K562 (cell line): Measurements from ENCODE around the gene ATXN10. TPM values are rescaled to one million over a fixed set of nuclear protein-coding genes. Genes with fewer than 3 reads are reported as not detected.
"Not testable (repeated sequence)": the region's sequence is repeated elsewhere in the genome, so short reads cannot be mapped to it uniquely, and the experiment has no call there.

Experiments
- ATAC-seq: fragments of 200-7000 bp; cut with Tn5 transposase; 3 replicates; pipeline ENCODE4 v1.9.1; 2020; ENCODE audit warnings: moderate library complexity
- BruUV-seq: library from RNA; stranded (reverse); fragments of 400-500 nt; replicated peaks from 2 replicates; lab custom pipeline; 2021; lab: Mats Ljungman, UMichigan
- CTCF ChIA-PET: fragments of 300-600 bp; formaldehyde crosslinking; extraction: SDS; loops from one replicate; lab custom pipeline; 2021; ENCODE audit warnings: low intra/inter-chr PET ratio; lab: Yijun Ruan, JAX
- POLR2A ChIA-PET: fragments of 300-600, 350-650 bp; sonication (Branson Sonifier 250); formaldehyde crosslinking; extraction: SDS; loops from one replicate; lab custom pipeline; 2021; ENCODE audit warnings: antibody characterized with exemption, inconsistent platforms; lab: Yijun Ruan, JAX
- DNase-seq, 4 experiments: peaks; one replicate each; pipeline versions ENCODE4 v3.0.0 to v3.0.0-alpha.2; 2011 to 2018; ENCODE audit warnings: low spot score in 3 of 4, mixed read lengths in 3 of 4; ENCODE audit errors: extremely low read depth in 1 of 4
- FAIRE-seq: peaks from 2 replicates; lab custom pipeline; 2011; peaks lifted over from hg19 to GRCh38; lab: Jason Lieb, UNC
- H2AFZ ChIP-seq: 2 replicates; pipeline ENCODE4 v1.6.0; 2011; ENCODE audit warnings: low read depth, low read length, control low read depth, inconsistent platforms
- H3K27ac ChIP-seq: fragments of 200-600 bp; 3 replicates; pipeline ENCODE4 v1.8.0; 2011; ENCODE audit warnings: low read depth, mild to moderate bottlenecking, control low read depth, inconsistent platforms, low read length, moderate library complexity, mixed read lengths; ENCODE audit errors: extremely low read depth
- H3K27me3 ChIP-seq, 2 experiments: fragments of 300-600 bp in 1 of 2; 2 replicates in 1 of 2; 3 replicates in 1 of 2; pipeline versions ENCODE4 v1.6.0 to v1.8.0; 2011; ENCODE audit warnings: inconsistent platforms in 2 of 2, low read length in 2 of 2, mild to moderate bottlenecking in 1 of 2, mixed read lengths in 1 of 2, moderate library complexity in 1 of 2; ENCODE audit not compliant: control insufficient read depth in 2 of 2, insufficient read depth in 2 of 2
- H3K36me3 ChIP-seq: fragments of 300-600 bp; 3 replicates; pipeline ENCODE4 v1.8.0; 2011; ENCODE audit warnings: mild to moderate bottlenecking, low read length, inconsistent platforms; ENCODE audit not compliant: control insufficient read depth, insufficient read depth
- H3K4me1 ChIP-seq, 2 experiments: fragments of 200-600 bp in 1 of 2; replicated peaks in 1 of 2; 2 replicates in 1 of 2; 3 replicates in 1 of 2; pipeline versions ENCODE4 v1.5.1 to v1.8.0; 2011; ENCODE audit warnings: inconsistent platforms in 2 of 2, low read length in 2 of 2, mild to moderate bottlenecking in 1 of 2, mixed read lengths in 1 of 2, moderate library complexity in 1 of 2; ENCODE audit not compliant: control insufficient read depth in 2 of 2, insufficient read depth in 2 of 2
- H3K4me2 ChIP-seq: 2 replicates; pipeline ENCODE4 v1.6.1; 2011; ENCODE audit warnings: low read length, control low read depth, inconsistent platforms, mixed read lengths; ENCODE audit not compliant: insufficient read depth
- H3K4me3 ChIP-seq: fragments of 200-600 bp; sonication (generic), shearing (Covaris generic); 2 replicates; pipeline ENCODE4 v1.5.1; 2016; ENCODE audit warnings: control low read depth, inconsistent platforms
- H3K79me2 ChIP-seq: fragments of 200-600 bp; 3 replicates; pipeline ENCODE4 v1.8.0; 2011; ENCODE audit warnings: low read length, inconsistent platforms; ENCODE audit not compliant: control insufficient read depth, insufficient read depth
- H3K9ac ChIP-seq, 2 experiments: 2 replicates each; pipeline versions ENCODE4 v1.6.0 to v1.6.1; 2011; ENCODE audit warnings: low read depth in 2 of 2, low read length in 2 of 2, control low read depth in 1 of 2, inconsistent platforms in 1 of 2, mild to moderate bottlenecking in 1 of 2, mixed read lengths in 1 of 2; ENCODE audit not compliant: insufficient read depth in 1 of 2
- H3K9me1 ChIP-seq: one replicate; pipeline ENCODE4 v1.6.0; 2011; ENCODE audit warnings: inconsistent platforms, mild to moderate bottlenecking, low read length, moderate library complexity; ENCODE audit not compliant: control insufficient read depth, insufficient read depth
- H3K9me3 ChIP-seq: replicated peaks from 2 replicates; pipeline ENCODE4 v1.5.1; 2011; ENCODE audit warnings: low read depth, low read length, inconsistent platforms; ENCODE audit not compliant: control insufficient read depth, insufficient read depth
- H4K20me1 ChIP-seq: replicated peaks from 2 replicates; pipeline ENCODE4 v1.6.1; 2011; ENCODE audit warnings: low read length, inconsistent platforms, mixed read lengths; ENCODE audit not compliant: control insufficient read depth, insufficient read depth
- ASH1L ChIP-seq: fragments of 450-650 bp; IDR thresholded peaks from 2 replicates; pipeline ENCODE4 v1.6.1; 2018; ENCODE audit warnings: borderline replicate concordance, mild to moderate bottlenecking, low read depth; ENCODE audit not compliant: partially characterized antibody
- BRCA1 ChIP-seq, 2 experiments: fragments of 450-650 bp in 1 of 2; sonication (generic) in 1 of 2; formaldehyde crosslinking in 1 of 2; IDR thresholded peaks; 2 replicates each; pipeline versions ENCODE4 v1.5.0 to v1.6.1; 2017 to 2020; ENCODE audit warnings: mild to moderate bottlenecking in 1 of 2, missing genetic modification reagents in 1 of 2
- KAT2B ChIP-seq: IDR thresholded peaks from one replicate; pipeline ENCODE4 v1.6.1; 2012; ENCODE audit warnings: low read depth, mild to moderate bottlenecking, control low read depth, inconsistent platforms, low read length, moderate library complexity
- MCM3 ChIP-seq: fragments of 450-650 bp; IDR thresholded peaks from 2 replicates; pipeline ENCODE4 v1.6.1; 2016
- MEIS2 ChIP-seq: fragments of 450-650 bp; IDR thresholded peaks from 2 replicates; pipeline ENCODE4 v1.6.1; 2014; ENCODE audit warnings: mild to moderate bottlenecking; ENCODE audit not compliant: partially characterized antibody
- PKNOX1 ChIP-seq: fragments of 450-650 bp; IDR thresholded peaks from 2 replicates; pipeline ENCODE4 v1.6.1; 2016
- SNAPC5 ChIP-seq: fragments of 250-450 bp; sonication (Bioruptor Pico); IDR thresholded peaks from 2 replicates; pipeline ENCODE4 v1.8.0; 2021; ENCODE audit warnings: moderate library complexity, mild to moderate bottlenecking, inconsistent platforms
- ZC3H8 ChIP-seq: fragments of 450-650 bp; IDR thresholded peaks from 2 replicates; pipeline ENCODE4 v1.6.1; 2017
- ZMIZ1 ChIP-seq, 2 experiments: fragments of 150-350 bp in 1 of 2; IDR thresholded peaks; 2 replicates each; pipeline ENCODE4 v1.6.1; 2012 to 2016; ENCODE audit warnings: low read depth in 2 of 2, low read length in 2 of 2, mild to moderate bottlenecking in 1 of 2, moderate library complexity in 1 of 2
- ZNF695 ChIP-seq: fragments of 450-650 bp; formaldehyde crosslinking; IDR thresholded peaks from 2 replicates; pipeline ENCODE4 v1.4.0; 2020; ENCODE audit warnings: mild to moderate bottlenecking, moderate library complexity
- WGBS: fragments of 100-300 bp; shearing (Covaris generic); methylation state at CpG from one replicate; pipeline ENCODE4 v1.1.6; 2016; ENCODE audit warnings: low coverage, mixed read lengths; ENCODE audit not compliant: insufficient coverage; ENCODE audit errors: missing lambda C conversion rate; 5-methylcytosine and 5-hydroxymethylcytosine counted together
- in situ Hi-C: fragments of 300-500 bp; cut with MboI; formaldehyde crosslinking; loops from 4 replicates; pipeline ENCODE4 v1.15.0; 2018; ENCODE audit warnings: inconsistent platforms, mixed read lengths
- intact Hi-C: fragments of 100-400 bp; cut with micrococcal nuclease; formaldehyde crosslinking; loops from 2 replicates; pipeline ENCODE4 v1.14.2; 2022
- polyA plus RNA-seq, 8 experiments: library from polyadenylated mRNA; depleted of rRNA in 4 of 8; stranded (reverse) in 5 of 8; unstranded in 3 of 8; fragments of >200 nt; fragmentation: Nextera tagmentation in 2 of 8; fragmentation: Illumina TruSeq in 1 of 8; extraction: Ambion mirVana in 2 of 8; extraction: Trizol in 1 of 8; gene quantifications; 2 replicates each; pipeline versions ENCODE4 v1.2.1 to v1.2.3, GENCODE V29; 2011 to 2014; ENCODE audit warnings: inconsistent platforms in 1 of 8, missing spikeins in 1 of 8
- total RNA-seq, 7 experiments: library from RNA; depleted of rRNA in 6 of 7; stranded (reverse); fragments of >200 nt in 6 of 7; fragmentation: Illumina TruSeq in 2 of 7; extraction: Trizol in 2 of 7; gene quantifications; 2 replicates each; pipeline versions ENCODE4 v1.2.1 to v1.2.3, GENCODE V29; 2011 to 2021; ENCODE audit warnings: low replicate concordance in 1 of 7

ATXN10 gene
- total and polyA plus RNA-seq, 9 of the 15 experiments (the other 6 are each of a cell fraction or from before 2014, with no cell fraction given), result 11.5 to 190 (median 33.6) TPM

GRCh38 chr22:45714390-45714789 is 42.8 kb downstream of the ATXN10 start:
- POLR2A ChIA-PET, H3K27ac ChIP-seq, BruUV-seq, H2AFZ ChIP-seq, ATAC-seq, DNase-seq, FAIRE-seq, H3K4me2 ChIP-seq, CTCF ChIA-PET, H3K27me3 ChIP-seq, H3K79me2 ChIP-seq, H3K9me3 ChIP-seq, H3K9me1 ChIP-seq, intact Hi-C loops, H3K4me1 ChIP-seq, H4K20me1 ChIP-seq, H3K9ac ChIP-seq, H3K4me3 ChIP-seq, in situ Hi-C loops: not testable (repeated sequence)
- H3K36me3 ChIP-seq, result peaks cover 23% of the 10 kb centered on the region; the same call in 2 of the 3 replicates
- 96% methylated on average over 4 of the region's 4 CpGs for WGBS

- no peaks in the 10 kb centered on the region for H3K27me3 ChIP-seq
- no peak overlapping the region for H3K4me3 ChIP-seq
- H3K79me2 ChIP-seq, result no peaks in the 10 kb centered on the region
- H3K9me1 ChIP-seq, result no peaks in the 10 kb centered on the region
- H3K9ac ChIP-seq, result no peak overlapping the region
- intact Hi-C loops (no loop called here), in situ Hi-C loops (no loop called here)
- FAIRE-seq, result no peak
- no peaks in the 10 kb centered on the region for H4K20me1 ChIP-seq
- DNase-seq, result no peak
- no TSS peak for BruUV-seq
- no peak overlapping the region for H3K27ac ChIP-seq
- H3K4me1 ChIP-seq, result no peaks in the 10 kb centered on the region; a peak in 1 of 5 replicates
- no peak overlapping the region for H2AFZ ChIP-seq
- 63% methylated on average over 1 of the region's 1 CpG for WGBS
- H3K4me2 ChIP-seq, result no peak overlapping the region
- H3K9me3 ChIP-seq, result no peaks in the 10 kb centered on the region
- peaks cover 28% of the 10 kb centered on the region; the same call in 2 of the 3 replicates for H3K36me3 ChIP-seq
- ChIA-PET POLR2A (no interaction called here), CTCF (no interaction called here)
- no peak for ATAC-seq
- TF ChIP-seq MCM3, result no peak
- no peak for TF ChIP-seq ASH1L
- no peak for TF ChIP-seq PKNOX1
- no peak for TF ChIP-seq ZMIZ1 (IDR thresholded peaks at IDR 0.05; ENCODE audit: low read depth in 2 of 2, low read length in 2 of 2)
- TF ChIP-seq ZNF695 (CRISPR knock-in tag), result no peak
- TF ChIP-seq KAT2B, result no peak
- no peak for TF ChIP-seq BRCA1 (IDR thresholded peaks at IDR 0.05)
- no peak for TF ChIP-seq BRCA1 (CRISPR knock-in tag; IDR thresholded peaks at IDR 0.05)
- no peak for TF ChIP-seq SNAPC5 (CRISPR knock-in tag)
- TF ChIP-seq ZC3H8, result no peak
- no peak for TF ChIP-seq MEIS2
Measured at GRCh38 chr22:45717789-45718188, 46.2 kb downstream of the ATXN10 start.
